C4-2B (cell line): Measurements from ENCODE around the gene NR1I2.

Source experiments
- CTCF ChIP-seq: fragments of 450-650 bp; conservative IDR thresholded peaks from 2 replicates; pipeline ENCODE4 v1.5.1; 2017; ENCODE audit warnings: mild to moderate bottlenecking
- ZFX ChIP-seq: fragments of 450-650 bp; IDR thresholded peaks from 2 replicates; pipeline ENCODE4 v1.6.1; 2017

DNA sequence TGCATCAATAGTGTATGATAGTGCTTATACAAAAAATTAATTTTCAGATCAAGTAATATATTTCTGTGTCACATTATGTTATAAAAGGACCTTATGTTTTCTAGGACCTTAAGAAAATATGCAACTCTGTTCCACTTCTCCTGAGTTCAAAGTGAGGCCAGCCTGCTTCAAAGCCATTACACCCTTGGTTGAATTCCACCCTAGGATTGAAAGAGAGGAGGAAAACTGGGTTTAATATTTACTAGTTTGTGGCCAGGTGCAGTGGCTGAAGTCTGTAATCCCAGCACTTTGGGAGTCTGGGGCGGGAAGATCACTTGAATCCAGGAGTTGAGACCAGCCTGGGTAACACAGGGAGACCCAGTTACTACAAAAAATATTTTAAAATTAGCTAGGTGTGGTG, 32.9 kb upstream of the NR1I2 start:
- TF ChIP-seq CTCF (no peak), ZFX (no peak)
